GM23338 (cell line): Measurements from ENCODE around the gene MTREX. TPM values are rescaled to one million over a fixed set of nuclear protein-coding genes. Genes with fewer than 3 reads are reported as not detected.

Experiments
- ATAC-seq: fragments of 200-7000 bp; cut with Tn5 transposase; 3 replicates; pipeline ENCODE4 v1.9.1; 2020
- DNase-seq: peaks from one replicate; pipeline ENCODE4 v3.0.0-alpha.2; 2015; ENCODE audit warnings: low spot score
- H2AFZ ChIP-seq: fragments of 200-600 bp; sonication (generic); 2 replicates; pipeline ENCODE4 v1.8.0; 2016; ENCODE audit warnings: antibody characterized with exemption, mild to moderate bottlenecking, moderate library complexity
- H3F3A ChIP-seq: fragments of 200-600 bp; sonication (generic); replicated peaks from 2 replicates; pipeline ENCODE4 v1.8.0; 2017; ENCODE audit warnings: antibody characterized with exemption, mixed run types, low read depth
- H3K27ac ChIP-seq: fragments of 200-600 bp; sonication (generic); 2 replicates; pipeline ENCODE4 v1.6.1; 2016; ENCODE audit warnings: low read depth
- H3K27me3 ChIP-seq: fragments of 200-600 bp; sonication (generic); 2 replicates; pipeline ENCODE4 v1.8.0; 2016; ENCODE audit warnings: mild to moderate bottlenecking, mixed run types, moderate library complexity; ENCODE audit not compliant: insufficient read depth
- H3K36me3 ChIP-seq: fragments of 200-600 bp; sonication (generic); 2 replicates; pipeline ENCODE4 v1.8.0; 2016; ENCODE audit warnings: mild to moderate bottlenecking; ENCODE audit not compliant: insufficient read depth
- H3K4me1 ChIP-seq: fragments of 200-600 bp; sonication (generic); 2 replicates; pipeline ENCODE4 v1.8.0; 2016; ENCODE audit warnings: mild to moderate bottlenecking, moderate library complexity; ENCODE audit not compliant: insufficient read depth
- H3K4me2 ChIP-seq: fragments of 200-600 bp; sonication (generic); 2 replicates; pipeline ENCODE4 v1.7.1; 2017; ENCODE audit warnings: mixed run types
- H3K4me3 ChIP-seq: fragments of 200-600 bp; sonication (generic); 2 replicates; pipeline ENCODE4 v1.6.1; 2016; ENCODE audit warnings: mixed run types
- H3K79me2 ChIP-seq: fragments of 200-600 bp; sonication (generic); replicated peaks from 2 replicates; pipeline ENCODE4 v1.8.0; 2017; ENCODE audit warnings: mild to moderate bottlenecking; ENCODE audit not compliant: insufficient read depth
- H3K9me2 ChIP-seq: fragments of 200-600 bp; sonication (generic); 2 replicates; pipeline ENCODE4 v1.8.0; 2017; ENCODE audit not compliant: insufficient read depth
- H4K20me1 ChIP-seq: fragments of 200-600 bp; sonication (generic); replicated peaks from 2 replicates; pipeline ENCODE4 v1.8.0; 2017; ENCODE audit warnings: mild to moderate bottlenecking; ENCODE audit not compliant: insufficient read depth
- H3K27ac Mint-ChIP-seq: 2 replicates; pipeline ENCODE4 v1.8.0; 2020; ENCODE audit warnings: inconsistent platforms, mild to moderate bottlenecking, moderate library complexity, mixed read lengths
- H3K27me3 Mint-ChIP-seq: 3 replicates; pipeline ENCODE4 v1.8.0; 2022; ENCODE audit warnings: low read depth, mild to moderate bottlenecking, moderate library complexity, mixed read lengths, inconsistent platforms; ENCODE audit not compliant: insufficient read depth, poor library complexity
- H3K36me3 Mint-ChIP-seq: 3 replicates; pipeline ENCODE4 v1.8.0; 2021; ENCODE audit warnings: low read depth, mild to moderate bottlenecking, inconsistent platforms, moderate library complexity, mixed read lengths
- H3K4me1 Mint-ChIP-seq: 3 replicates; pipeline ENCODE4 v1.8.0; 2020; ENCODE audit warnings: mild to moderate bottlenecking, inconsistent platforms, mixed read lengths
- H3K4me3 Mint-ChIP-seq: 3 replicates; pipeline ENCODE4 v1.8.0; 2021; ENCODE audit warnings: moderate library complexity, mild to moderate bottlenecking, inconsistent platforms, mixed read lengths
- H3K9me3 Mint-ChIP-seq: 3 replicates; pipeline ENCODE4 v1.8.0; 2020; ENCODE audit warnings: moderate library complexity, mild to moderate bottlenecking, inconsistent platforms, mixed read lengths
- CREB1 ChIP-seq: fragments of 250-450 bp; sonication (Bioruptor Pico); IDR thresholded peaks from 2 replicates; pipeline ENCODE4 v1.5.0; 2020; ENCODE audit warnings: low read depth, mild to moderate bottlenecking, moderate library complexity
- CTCF ChIP-seq, 2 experiments: fragments of 200-600 bp in 1 of 2; sonication (generic) in 1 of 2; conservative IDR thresholded peaks; 2 replicates each; pipeline versions ENCODE4 v1.5.1 to v1.6.1; 2016 to 2017; ENCODE audit warnings: antibody characterized with exemption in 2 of 2, low read depth in 2 of 2, mild to moderate bottlenecking in 2 of 2, moderate library complexity in 1 of 2
- JUNB ChIP-seq: IDR thresholded peaks from one replicate; pipeline ENCODE4 v1.6.1; 2016; ENCODE audit warnings: antibody characterized with exemption; ENCODE audit not compliant: unreplicated experiment
- NANOG ChIP-seq: IDR thresholded peaks from 2 replicates; pipeline ENCODE4 v1.6.1; 2016; ENCODE audit warnings: antibody characterized with exemption, borderline replicate concordance
- POLR2AphosphoS5 ChIP-seq: IDR thresholded peaks from 2 replicates; pipeline ENCODE4 v1.6.1; 2016; ENCODE audit warnings: antibody characterized with exemption, low read depth
- STAT1 ChIP-seq: IDR thresholded peaks from one replicate; pipeline ENCODE4 v1.6.1; 2016; ENCODE audit warnings: antibody characterized with exemption; ENCODE audit not compliant: unreplicated experiment
- ZNF114 ChIP-seq: fragments of 250-450 bp; sonication (Bioruptor Pico); IDR thresholded peaks from 2 replicates; pipeline ENCODE4 v1.5.0; 2020; ENCODE audit warnings: mild to moderate bottlenecking, moderate library complexity
- ZNF331 ChIP-seq: fragments of 250-450 bp; sonication (Bioruptor Pico); IDR thresholded peaks from 2 replicates; pipeline ENCODE4 v1.5.0; 2020; ENCODE audit warnings: low read depth, mild to moderate bottlenecking, moderate library complexity
- ZNF462 ChIP-seq: fragments of 250-450 bp; sonication (Bioruptor Pico); IDR thresholded peaks from 2 replicates; pipeline ENCODE4 v1.5.0; 2020; ENCODE audit warnings: mild to moderate bottlenecking, moderate library complexity
- polyA plus RNA-seq: library from polyadenylated mRNA; unstranded; fragments of >200 nt; fragmentation: Nextera tagmentation; extraction: Ambion mirVana; gene quantifications from 2 replicates; pipeline ENCODE4 v1.2.1, GENCODE V29; 2016
- total RNA-seq: library from RNA; depleted of rRNA; stranded (reverse); fragments of >200 nt; shearing (Covaris generic); gene quantifications from 2 replicates; pipeline ENCODE4 v1.2.3, GENCODE V29; 2014
- TF ChIP-seq, protein P1 (sequence below): IDR thresholded peaks from 2 replicates; pipeline ENCODE4 v1.6.1; 2016; ENCODE audit warnings: antibody characterized with exemption

MTREX gene
- total and polyA plus RNA-seq, 2 experiments from 2014 or later = 47.5 to 94.9 TPM

DNA sequence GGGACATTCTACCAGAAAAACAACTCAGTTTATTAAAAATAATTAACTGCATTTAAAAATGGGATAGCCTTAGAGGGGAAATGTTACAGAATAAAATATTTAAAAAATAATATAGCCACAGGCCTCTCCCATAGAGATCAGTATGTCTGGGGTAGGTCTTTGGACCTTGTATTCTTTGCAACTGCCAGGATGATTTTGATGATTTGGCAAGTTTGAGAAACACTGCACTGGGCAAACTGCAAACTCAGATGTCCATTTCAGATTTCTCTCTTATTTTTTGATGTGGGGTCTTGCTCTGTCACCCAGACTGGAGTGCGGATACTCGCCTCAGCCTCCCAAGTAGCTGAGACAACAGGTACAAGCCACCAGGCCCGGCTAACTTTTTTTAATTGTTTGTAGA is 49.5 kb upstream of the MTREX start (continued):
- TF ChIP-seq CTCF (conservative IDR thresholded peaks at IDR 0.05; ENCODE audit: low read depth in 2 of 2) = no peak
- TF ChIP-seq JUNB = no peak
- no peak for TF ChIP-seq ZNF462 (CRISPR knock-in tag)

- Histone ChIP-seq H3K4me3 (no peak overlapping the region), H2AFZ (no peak overlapping the region), H4K20me1 (0 out of 2 replicates have a peak, but pooled peaks cover 6% of the 10 kb centered on the region), H3K4me2 (no peak overlapping the region), H3F3A (no peaks in the 10 kb centered on the region), H3K4me1 (no peaks in the 10 kb centered on the region), H3K27me3 (no peaks in the 10 kb centered on the region), H3K27ac (no peak overlapping the region), H3K9me2 (no peaks in the 10 kb centered on the region), H3K36me3 (peaks cover 17% of the 10 kb centered on the region; the same call in 1 of the 2 replicates), H3K79me2 (no peaks in the 10 kb centered on the region)
- Mint-ChIP-seq H3K4me3 (no peak overlapping the region), H3K36me3 (peaks cover 27% of the 10 kb centered on the region), H3K4me1 (no peaks in the 10 kb centered on the region), H3K9me3 (no peaks in the 10 kb centered on the region), H3K27me3 (no peaks in the 10 kb centered on the region), H3K27ac (no peak overlapping the region)
- no peak for DNase-seq
- ATAC-seq = no peak
- TF ChIP-seq CTCF (conservative IDR thresholded peaks at IDR 0.05; ENCODE audit: low read depth in 2 of 2) (no peak), ZNF114 (no peak), STAT1 (no peak), CREB1 (CRISPR knock-in tag) (no peak), POLR2AphosphoS5 (no peak), ZNF331 (no peak), JUNB (no peak), NANOG (no peak)
- TF ChIP-seq, protein P1, sequence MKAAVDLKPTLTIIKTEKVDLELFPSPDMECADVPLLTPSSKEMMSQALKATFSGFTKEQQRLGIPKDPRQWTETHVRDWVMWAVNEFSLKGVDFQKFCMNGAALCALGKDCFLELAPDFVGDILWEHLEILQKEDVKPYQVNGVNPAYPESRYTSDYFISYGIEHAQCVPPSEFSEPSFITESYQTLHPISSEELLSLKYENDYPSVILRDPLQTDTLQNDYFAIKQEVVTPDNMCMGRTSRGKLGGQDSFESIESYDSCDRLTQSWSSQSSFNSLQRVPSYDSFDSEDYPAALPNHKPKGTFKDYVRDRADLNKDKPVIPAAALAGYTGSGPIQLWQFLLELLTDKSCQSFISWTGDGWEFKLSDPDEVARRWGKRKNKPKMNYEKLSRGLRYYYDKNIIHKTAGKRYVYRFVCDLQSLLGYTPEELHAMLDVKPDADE = no peak
Measured at GRCh38 chr5:55276771-55277170, 31.0 kb upstream of the MTREX start.
